ENCODE results near the gene SFTPA1.
A peak's percentile ranks its signal among the peaks of the same experiment; 100 is the strongest.
"Not testable (repeated sequence)": the region's sequence is repeated elsewhere in the genome, so short reads cannot be mapped to it uniquely, and the experiment has no call there.

SFTPA1 gene

DNA sequence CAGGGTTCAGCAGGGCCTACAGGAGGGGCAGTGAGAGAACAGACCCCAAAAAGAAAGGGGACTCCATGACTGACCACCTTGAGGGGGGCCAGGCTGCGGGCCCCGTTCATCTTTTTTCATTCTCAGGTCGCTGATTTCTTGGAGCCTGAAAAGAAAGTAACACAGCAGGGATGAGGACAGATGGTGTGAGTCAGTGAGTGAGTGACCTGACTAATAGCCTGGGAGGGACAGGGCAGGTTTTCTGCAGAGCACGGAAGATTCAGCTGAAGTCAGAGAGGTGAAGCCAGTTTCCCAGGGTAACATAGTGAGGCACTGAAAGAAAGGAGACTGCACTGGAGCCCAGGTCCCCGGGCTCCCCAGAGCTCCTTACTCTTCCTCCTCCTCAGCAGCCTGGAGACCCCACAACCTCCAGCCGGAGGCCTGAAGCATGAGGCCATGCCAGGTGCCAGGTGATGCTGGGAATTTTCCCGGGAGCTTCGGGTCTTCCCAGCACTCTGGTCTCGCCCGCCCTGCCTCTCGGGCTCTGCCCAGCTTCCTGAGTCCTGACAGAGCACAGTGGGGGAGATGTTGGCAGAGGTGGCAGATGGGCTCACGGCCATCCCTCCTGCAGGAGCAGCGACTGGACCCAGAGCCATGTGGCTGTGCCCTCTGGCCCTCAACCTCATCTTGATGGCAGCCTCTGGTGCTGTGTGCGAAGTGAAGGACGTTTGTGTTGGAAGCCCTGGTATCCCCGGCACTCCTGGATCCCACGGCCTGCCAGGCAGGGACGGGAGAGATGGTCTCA is 646 bp downstream of the SFTPA1 start:
- peak; percentile 5 for DNase-seq (ENCODE audit: low read depth)

DNA sequence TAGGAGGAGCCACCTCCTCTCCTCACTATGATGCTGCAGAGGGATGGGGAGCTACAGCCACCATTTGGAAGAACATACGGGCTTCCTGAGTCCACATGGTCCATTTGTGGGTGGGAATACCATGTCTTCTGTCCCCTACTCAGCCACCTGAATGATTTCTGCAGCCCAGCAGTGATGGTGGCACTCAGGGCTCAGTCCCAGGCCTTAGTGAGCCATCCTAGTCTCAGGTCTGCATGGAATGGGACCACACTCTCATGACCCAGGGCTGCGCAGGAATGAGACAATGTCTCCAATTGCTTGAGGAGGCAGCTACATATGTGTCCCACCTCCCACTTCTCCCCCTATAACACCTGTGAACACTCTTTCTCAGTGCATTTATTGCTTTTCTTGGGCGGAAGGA is 4.8 kb downstream of the SFTPA1 start:
- DNase-seq (ENCODE audit: low read depth), result no peak

DNA sequence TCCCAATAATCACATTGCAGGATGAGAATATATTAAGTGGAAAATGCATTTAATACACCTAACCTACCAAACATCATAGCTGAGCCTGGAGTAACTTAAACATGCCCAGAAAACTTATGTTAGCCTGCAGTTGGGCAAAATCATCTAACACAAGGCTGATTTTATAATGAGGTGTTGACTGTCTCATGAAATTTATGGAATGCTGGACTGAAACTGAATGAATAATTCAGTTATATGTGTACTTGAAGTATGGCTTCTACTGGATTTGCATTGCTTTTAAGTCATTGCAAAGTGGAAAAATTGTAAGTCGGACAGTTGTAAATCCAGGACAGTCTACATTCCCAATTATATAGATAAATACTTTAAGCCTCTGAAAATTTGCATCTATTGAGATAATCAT is 5.4 kb downstream of the SFTPA1 start:
- no peak for DNase-seq (ENCODE audit: low read depth)

DNA sequence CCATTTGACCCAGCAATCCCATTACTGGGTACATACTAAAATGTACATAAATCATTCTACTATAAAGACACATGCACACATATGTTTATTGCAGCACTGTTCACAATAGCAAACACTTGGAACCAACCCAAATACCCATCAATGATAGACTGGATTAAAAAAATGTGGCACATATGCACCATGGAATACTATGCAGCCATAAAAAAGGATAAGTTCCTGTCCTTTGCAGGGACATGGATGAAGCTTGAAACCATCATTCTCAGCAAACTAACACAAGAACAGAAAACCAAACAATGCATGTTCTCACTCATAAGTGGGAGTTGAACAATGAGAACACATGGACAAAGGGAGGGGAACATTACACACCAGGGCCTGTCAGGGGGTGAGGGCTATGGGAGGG is 12.9 kb downstream of the SFTPA1 start:
- not testable (repeated sequence) for DNase-seq (ENCODE audit: low read depth)

DNA sequence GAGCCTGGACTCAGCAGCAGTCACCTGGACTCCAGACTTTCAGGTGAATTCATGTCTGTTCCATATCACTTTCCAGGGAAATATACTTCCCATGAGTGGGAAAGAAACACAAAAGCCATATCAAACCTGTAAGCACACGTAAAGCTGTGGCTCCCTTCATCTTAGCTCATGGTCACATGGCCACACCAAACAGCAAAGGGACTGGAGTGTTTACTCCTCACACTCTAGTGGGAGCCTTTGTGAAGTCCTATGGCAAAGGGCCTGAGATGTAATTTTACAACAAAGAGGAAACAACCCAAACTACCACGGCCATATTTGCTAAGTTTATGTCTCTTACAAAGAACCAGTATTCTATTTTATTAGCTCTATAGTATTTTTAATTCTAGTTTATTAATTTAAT is 16.3 kb downstream of the SFTPA1 start:
- no peak for DNase-seq (ENCODE audit: low read depth)

DNA sequence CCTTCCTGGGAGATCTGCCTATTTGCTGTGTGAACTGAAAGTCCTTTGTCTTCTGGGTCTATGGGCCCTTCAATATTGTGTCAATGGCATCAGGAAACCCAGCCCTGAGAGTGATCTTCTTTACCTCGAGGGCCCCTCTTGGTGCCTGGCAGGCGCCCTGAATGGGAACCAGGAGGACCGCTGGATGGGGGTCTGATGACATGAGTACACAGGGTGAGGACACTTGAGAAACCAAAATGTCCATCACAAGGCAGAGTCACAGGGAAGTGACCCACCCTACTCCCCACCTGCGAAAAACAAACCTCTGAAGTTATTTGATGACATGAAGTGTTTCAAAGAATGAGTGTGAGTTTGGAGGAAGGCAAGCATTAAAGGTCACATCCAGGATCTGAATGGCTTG is 17.3 kb downstream of the SFTPA1 start:
- no peak for DNase-seq (ENCODE audit: low read depth)

DNA sequence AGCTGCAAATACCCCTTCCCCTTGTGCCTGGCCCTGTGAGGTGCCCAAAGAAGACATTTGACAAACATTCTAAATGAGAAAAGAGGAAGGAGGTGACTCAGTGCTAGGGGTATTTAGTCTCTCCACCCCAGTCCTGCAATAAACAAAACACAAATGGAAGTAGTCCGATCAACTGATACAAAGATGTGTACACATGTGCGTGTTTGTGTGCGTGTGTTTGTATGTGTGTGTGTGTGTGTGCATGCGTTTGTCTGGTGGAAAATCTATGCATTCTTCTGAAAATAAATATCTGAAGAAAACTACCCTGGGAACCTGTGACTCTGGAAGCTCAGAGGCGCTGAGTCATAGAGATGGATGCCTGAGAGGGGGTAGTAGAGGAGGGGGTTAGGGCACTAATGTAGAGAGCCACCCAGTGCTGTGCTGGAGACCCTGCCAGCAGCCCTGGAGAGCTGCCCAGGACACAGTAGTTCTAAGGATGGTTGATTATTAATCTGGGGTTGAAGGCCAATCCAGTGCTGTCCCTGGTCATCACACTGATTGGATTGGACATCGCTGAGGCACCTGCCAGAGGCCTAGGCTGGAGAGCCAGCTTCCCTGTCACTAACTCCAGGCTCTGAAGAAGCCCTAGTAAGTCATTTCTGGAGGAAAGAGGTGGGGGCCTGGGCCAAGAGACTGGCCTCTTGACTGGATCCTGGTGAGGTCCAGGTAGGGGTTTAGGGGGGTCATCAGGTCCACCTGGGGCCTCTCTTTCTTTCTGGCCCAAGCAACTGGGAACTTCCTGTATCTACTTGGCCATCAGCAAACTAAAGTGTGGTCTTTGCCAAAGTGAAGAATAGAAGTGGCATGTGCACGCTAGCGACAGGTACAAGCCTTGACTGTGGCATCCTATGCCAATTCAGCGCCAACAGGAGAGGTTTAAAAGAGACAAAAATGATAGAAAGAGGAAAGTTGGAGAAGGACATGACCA is 18.5 kb downstream of the SFTPA1 start:
- no peak for DNase-seq (ENCODE audit: low read depth)

DNA sequence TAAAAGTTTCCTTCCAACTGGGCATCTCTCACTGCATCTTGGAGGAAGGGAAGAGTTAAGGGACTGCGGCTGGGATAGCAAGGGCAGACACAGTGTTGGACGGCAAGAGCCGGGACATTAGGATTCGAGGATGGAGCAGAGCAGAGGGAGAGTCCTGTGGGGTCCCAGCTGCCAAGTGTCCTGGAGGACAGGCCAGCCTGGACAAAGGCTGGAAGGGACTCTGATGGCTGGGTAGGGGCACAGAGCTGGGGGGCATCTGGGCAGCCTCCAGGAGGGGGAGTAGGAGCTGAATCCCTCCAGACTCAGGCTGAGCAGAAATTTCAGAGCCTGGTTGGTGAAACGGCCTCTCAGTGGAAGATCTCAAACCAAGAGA is 19.2 kb downstream of the SFTPA1 start:
- no peak for DNase-seq (ENCODE audit: low read depth)

DNA sequence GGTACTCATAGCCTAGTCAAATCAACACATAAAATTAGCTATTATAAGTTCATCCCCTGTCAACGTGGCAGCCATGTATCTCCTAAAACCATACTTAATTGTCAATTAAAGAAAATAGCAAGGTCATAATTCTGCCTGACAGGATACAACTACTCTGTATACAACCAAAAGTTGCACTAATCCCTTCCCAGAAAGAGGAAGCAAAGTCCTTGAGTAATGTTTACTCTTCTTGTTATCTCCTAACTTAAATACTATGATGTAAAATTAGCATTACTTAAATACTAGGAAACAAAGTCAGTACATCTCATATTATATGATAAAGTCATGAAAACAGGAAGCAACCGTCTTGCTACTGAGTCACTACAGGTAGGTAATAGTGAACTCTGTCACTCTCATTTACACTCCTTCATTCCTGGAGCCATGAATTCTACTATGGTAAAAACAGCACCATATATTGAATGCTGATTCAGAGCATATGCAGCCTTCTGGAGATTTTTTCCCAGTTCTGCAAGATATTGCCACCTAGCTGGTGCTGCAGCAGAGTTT is 26.0 kb downstream of the SFTPA1 start:
- not testable (repeated sequence) for DNase-seq (ENCODE audit: low read depth)

DNA sequence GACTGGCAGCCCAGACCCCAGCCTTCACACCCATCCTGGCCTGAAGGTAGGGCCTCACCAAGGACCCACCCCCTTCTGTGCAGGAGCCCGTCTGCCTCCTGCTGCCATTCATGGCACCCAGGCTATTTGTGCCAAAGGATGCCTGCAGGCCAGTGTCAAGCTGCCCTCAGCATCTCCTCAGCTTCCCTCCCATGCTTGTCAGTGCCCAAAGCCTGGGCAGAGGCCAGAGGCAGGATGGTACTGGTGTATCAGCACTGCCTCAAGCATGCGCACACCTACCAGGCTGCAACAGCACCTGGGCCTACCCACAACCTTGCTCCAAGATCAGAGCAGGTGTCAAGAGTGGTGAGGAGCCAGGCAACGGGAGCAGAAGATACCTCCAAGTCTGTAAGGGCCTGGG is 27.6 kb downstream of the SFTPA1 start:
- DNase-seq (ENCODE audit: low read depth), result no peak

DNA sequence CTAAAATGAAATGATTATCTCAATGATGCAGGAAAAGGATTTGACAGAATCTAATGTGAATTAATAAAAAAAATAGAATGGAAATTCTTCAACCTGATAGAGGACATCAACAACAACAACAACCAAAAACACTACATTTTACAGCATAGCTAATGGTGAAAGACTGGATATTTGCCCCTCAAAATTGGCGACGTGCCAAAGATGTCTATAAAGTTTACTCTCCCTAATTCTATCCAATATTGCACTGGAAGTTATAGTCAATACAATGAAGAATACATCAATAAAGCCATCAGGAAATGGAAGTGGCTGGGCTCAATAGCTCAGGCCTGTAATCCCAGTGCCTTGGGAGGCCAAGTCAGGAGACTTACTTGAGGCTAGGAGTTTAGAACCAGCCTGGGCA is 42.0 kb downstream of the SFTPA1 start:
- not testable (repeated sequence) for DNase-seq (ENCODE audit: low read depth)

DNA sequence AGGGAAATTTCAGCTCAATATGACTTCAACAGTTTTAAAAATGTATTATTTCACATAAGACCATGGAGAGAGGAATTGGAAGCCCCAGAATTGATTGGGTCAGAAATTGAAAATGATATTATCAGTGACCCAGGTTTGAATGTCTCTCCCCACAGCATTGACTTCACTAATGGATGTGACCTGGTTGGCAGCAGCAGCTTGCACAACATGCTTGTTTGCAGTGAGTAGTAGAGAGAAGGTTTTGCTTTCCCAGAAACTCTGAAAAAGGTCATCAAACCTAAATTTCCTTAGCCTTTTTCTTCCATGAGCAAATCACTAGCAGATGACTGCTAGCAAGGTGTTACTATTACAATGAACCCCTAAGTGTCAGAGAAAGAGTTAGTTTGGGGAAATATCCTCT is 52.5 kb downstream of the SFTPA1 start:
- not testable (repeated sequence) for DNase-seq (ENCODE audit: low read depth)

DNA sequence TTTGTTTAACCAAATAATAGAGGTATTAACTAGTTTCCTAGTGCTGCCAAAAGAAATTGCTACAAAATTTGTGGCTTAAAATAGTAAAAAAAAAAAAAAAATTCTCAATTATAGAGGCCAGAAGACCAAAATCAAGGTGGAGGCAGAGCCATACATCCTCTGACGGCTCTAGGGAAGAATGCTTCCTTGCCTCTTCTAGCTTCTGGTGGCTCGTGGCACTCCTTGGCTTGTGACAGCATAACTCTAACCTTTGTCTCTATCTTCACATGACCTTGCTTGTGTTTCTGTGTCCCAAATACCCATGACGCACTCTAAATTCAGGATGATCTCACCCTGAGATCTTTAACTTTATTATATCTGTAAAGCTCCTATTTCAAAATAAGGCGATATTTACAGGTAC is 53.9 kb downstream of the SFTPA1 start:
- DNase-seq (ENCODE audit: low read depth), result not testable (repeated sequence)

Data from EH (cell line).